HG03442 (cell line): ENCODE measurements around the gene ABRACL.

ENCODE experiments used
- ATAC-seq: cut with Tn5 transposase; IDR thresholded peaks from one replicate; pipeline ENCODE4 v1.9.1; 2021; ENCODE audit warnings: mild to moderate bottlenecking, moderate library complexity; ENCODE audit not compliant: unreplicated experiment

ABRACL gene

DNA sequence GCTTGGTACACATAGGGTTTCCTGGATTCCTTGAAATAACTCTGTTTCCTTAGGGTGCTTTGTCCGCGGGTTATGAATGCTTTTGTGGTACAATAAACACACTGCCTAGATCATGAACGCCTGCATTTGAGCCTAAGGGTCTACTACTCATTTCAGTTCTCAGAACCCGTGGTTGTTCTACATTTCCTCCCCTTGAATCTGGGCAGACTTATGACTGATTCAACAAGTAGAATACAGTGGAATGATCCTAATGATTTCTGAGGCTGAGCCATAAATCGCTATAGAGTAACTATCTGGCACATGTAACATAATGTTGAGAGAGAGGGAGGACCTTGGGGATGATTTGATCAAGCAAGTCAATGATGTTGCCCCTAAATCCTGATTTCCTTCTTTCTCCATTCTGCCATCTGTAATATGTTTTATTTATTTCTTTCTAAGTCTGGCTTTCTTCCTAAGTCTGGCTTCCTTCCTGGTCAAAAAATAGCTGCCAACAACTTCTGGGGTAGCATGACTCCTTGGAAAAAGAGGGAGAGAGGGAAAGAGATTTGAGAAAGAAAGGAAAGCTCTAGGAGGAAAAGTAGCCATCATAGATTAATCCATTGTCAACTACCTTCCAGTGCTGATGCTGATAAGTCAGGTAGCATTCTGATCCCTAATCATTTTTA lies 23.0 kb downstream of the ABRACL start:
- ATAC-seq = no peak

DNA sequence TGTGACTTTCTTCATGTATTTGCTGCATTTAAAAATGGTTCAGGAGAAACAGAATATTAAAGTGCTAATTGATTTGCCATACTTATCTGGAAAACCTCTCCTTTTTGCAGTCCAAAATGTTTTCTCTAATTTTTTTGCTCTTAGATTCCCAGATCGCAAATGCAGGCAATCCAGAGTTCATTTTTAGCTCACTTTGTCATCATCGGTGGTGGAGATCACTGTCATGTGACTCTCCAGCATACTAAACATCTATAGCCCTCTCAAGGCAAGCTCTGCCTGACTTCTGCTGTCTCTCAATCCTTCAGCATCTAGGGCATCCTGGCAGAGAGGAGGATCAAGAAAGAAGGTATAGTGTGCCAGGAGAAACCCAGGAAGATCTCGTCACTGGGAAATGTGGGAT lies 24.8 kb downstream of the ABRACL start:
- no peak for ATAC-seq

DNA sequence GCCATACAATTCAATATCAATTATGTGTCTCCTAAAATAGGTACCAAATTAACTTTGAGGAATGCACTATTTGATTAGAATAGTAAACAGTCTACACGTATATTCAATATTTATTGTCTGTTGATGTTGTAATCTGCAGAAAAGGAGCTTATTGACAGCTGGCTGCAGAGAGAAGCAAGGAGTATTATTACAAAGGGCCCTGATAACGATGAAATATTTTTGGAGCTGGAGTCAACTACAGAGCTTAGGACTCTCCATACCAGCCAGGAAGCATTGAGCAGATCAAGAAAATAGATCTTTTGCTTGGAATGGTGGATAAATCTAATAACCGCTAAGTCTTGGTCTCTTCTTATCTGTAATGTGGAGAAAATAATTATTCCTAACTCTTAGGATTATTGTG lies 25.5 kb downstream of the ABRACL start:
- ATAC-seq = no peak

DNA sequence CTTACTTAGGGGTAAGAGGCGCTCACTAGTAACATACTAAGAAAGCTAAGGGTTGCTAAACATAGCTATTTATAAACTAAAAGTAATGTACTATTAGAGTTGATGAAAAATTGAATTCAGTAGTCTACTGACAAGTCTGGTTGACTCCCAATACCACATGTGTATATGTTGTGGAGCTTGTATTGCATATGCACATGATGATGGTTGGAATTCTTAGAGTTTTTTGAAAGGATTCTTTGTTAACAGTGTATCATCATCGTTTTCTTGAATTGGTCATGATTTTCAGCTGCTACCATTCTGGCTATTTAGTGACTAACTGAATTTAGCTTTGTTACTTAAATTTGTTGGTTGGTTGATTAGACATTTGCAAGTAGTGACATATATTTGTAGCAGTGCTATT lies 27.2 kb downstream of the ABRACL start:
- ATAC-seq = no peak

DNA sequence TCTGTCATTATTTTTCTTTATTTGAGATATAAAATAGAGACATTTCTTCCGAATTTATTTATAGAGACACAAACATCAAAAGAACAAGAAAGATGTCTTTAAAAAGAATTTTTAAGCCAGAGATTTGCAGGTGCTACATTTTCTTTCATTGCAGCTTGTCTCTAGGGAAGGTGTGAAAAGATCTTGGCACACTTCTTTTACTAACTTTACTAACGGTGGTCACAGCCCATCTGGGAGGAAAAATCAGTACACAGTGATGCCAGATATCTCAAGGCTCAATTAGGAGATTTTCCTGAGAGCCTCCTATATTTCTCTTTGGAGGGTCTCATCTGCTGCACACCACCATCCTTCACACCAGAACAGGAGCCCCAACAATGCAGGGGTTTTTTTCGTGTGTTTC lies 29.5 kb downstream of the ABRACL start:
- no peak for ATAC-seq

DNA sequence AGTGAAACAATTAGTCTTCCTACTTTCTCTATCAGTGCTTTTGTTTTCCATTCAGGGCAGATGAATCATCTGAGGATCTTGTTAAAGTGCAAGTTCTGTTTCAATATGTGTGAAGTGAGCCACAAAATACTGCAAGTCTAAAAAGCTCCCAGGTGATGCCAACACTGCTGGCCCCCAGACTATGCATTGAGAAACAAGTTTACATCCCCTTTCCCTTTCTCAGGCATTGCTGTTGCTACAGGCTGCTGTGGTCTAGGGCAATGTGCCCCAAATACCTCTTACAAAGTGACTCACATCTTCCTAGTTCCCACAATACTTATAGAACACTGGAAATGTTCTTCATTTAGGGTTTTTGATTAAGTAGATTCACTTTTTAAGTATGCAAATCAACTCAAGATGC lies 31.8 kb downstream of the ABRACL start:
- no peak for ATAC-seq

DNA sequence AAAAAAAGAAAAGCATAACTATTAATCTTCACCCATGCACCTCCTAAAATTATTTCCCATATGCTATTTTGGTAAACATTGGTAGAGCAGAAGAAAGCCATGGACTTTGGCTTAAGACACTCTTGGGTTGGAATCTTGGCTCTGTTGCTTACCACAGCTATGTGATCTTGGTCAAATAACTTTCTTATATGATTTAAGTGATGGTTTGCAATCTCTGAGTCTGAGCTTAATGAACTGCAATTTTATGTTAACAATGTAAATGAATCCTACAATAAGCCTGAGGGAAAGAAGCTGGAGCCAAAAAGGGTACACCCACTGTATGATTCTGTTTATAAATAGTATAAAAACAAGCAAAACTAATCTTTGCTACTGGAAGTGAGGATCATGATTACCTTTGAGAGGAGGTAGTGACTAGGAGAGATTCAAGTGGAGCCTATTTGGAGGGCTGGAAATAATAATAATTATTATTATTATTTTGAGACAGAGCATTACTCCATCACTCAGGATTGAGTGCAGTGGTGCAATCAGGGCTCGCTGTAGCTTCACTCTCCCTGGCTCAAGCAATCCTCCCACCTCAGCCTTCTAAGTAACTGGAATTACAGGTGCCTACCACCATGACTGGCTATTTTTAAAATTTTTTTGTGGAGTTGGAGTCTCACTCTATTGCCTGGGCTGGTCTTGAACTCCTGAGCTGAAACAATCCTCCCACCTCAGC lies 34.5 kb downstream of the ABRACL start:
- ATAC-seq = no peak

DNA sequence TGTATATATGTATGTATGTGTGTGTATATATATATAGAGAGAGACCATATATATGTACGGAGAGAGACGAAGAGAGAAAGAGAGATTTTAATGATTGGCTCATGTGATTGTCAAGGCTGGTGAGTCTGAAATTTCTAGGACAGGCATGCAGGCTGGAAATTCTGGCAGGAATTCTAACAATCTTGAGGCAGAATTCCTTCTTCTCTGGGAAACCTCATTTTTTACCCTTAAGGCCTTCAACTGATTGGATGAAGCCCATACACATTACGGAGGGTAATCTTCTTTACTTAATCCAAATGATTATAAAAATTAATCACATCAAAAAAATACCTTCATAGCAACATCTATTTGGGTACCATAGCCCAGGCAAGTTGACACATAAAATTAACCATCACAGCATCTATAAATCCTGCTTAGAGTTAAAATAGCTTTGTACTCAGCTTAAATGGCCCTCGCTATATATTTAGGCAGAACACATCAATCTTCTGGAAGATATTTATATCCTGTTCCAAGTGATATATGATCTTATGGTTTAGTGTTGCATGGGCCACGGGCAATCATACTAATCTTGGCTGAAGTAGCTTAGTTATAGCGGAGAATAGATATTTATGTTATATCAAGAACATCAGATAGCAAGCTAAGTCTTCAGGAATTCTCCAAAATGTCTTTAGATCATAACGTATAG lies 36.6 kb downstream of the ABRACL start:
- ATAC-seq = no peak

DNA sequence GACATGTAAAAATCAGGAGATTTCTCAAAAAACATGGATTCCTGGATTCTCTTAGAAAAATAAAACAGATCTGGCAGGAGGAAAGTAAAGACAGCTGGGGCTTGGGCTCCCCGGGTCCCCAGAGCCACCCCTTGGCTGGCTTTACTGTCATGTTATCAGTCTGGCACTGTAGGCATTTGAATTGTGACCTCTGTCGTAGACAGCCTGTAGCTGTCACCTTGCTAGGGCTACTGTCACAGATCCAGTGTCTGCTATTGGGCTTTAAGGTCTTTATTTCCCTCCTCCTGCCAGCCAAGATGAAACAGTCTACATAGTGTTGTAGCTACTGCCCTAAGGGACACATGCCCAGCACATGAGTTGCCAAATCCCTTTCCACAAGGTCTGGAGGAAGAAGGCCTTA lies 37.5 kb downstream of the ABRACL start:
- ATAC-seq = no peak

DNA sequence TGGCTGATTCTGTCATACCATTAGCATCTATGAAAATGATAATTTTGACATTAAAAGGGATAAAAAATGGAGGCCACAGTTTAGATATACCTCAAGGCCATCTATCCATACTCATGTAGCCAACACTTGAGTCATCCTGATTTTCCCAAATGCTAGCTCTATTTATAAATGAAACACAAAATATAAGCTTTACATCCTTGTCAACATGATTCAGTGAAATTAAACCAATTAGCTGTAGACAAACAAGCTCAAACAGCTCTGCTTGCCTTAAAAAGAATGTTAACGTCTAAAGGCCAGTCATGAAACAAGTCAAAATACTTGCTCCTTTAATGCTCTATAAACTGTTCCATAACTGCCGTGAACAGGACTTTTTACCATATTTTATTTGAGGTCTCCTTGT lies 40.3 kb downstream of the ABRACL start:
- no peak for ATAC-seq

DNA sequence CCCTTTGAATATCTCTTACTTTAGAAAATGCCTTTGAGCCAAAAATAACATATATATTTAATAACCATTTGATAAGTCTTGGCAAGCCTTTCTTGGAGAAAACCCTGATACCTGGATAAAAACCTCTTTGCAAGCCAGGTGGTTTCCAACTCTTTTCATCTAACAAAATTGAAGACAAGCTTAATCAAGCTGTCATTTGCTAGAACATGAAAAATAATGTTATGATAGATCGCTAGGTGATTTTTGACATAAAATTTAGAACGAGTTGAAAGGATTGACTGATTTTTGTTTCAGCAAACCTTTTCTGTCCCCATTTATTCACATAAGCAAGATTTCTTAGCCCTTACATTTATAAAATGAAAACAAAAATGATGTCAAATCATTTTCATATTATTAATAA lies 44.6 kb downstream of the ABRACL start:
- ATAC-seq = no peak

DNA sequence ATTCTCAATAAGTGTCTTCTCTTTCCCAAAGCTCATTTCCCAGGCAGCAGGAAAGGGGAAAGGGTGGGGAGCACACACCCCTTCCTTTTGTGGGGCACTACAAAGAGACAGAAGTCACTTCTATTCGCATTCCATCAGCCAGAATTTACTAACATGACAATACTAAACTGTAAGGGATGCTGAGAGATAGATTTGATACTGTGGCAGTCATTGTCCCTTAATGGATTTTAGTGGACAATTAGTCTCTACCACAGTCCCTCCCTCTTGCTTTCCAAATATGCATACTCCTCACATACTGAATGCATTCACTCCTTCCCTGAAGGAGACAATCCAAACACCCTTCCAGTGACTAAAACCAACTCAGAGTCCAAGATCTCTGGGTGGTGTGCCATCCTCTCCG lies 50.5 kb downstream of the ABRACL start:
- no peak for ATAC-seq

DNA sequence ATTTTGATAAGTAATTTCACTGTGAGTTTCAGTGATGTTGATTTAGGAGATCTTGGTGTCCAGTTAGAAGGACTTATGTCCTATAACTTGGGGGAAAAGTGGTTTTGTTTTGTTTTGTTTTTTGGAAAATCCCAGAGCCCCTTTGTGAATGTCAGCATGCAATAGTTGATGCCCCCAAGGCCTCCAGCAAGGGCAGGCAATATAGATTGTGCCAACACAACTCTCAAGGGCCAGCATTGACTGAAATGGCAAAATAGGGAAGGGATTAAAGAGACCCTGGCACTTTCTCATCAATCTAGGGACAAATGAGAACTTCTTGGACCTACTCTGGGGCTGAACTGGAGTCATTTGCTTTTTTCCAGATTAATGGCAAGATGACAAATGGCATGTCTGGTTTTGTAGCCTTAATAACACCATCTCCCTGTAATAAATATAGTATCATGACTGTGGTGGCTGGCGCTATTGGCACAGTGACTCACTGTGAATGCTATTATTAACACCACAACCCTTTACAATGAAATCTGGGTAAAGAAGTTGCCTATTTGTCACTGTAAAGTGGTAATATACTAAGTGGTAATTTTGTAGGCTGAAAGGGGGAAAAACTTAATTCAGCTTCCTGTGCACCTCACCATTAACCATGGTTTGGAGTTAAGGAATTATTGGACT lies 51.8 kb downstream of the ABRACL start:
- ATAC-seq = no peak

DNA sequence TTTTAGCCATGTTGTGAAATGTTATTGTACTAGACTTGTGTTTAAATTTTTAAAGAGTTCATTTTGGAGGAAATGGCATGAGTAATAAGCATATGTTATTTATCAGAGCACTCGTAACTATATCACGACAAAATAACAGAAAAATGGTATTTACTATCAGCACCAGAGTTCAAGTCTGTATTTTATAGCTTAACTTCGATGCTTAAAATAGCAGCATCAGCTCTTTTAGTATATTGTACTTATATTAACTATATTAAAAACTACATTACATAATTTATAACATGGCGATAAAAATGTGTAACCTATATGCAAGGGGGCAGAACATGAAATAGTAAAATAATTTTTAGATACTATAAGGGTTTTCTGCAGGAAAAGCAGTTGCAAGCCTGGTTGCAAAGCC lies 52.9 kb downstream of the ABRACL start:
- ATAC-seq = no peak

DNA sequence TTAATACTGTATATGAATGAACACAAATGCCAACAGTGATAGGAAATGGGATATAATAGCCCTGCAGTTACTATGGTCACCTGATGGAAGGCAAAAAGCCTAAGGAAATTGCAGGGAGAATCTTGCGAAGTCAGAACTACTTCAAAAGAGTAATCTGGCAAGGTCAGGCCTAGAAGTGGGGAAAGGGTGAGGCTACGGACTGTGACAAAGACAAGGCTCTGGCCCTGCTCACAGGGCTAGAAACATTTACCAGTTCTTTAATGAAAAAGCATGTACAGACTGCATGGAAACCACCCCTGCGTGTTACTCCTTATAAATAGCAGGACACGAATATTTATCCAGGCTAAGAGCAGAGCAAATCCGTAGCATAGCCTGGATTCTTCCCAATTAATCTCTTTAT lies 53.8 kb downstream of the ABRACL start:
- ATAC-seq = no peak

DNA sequence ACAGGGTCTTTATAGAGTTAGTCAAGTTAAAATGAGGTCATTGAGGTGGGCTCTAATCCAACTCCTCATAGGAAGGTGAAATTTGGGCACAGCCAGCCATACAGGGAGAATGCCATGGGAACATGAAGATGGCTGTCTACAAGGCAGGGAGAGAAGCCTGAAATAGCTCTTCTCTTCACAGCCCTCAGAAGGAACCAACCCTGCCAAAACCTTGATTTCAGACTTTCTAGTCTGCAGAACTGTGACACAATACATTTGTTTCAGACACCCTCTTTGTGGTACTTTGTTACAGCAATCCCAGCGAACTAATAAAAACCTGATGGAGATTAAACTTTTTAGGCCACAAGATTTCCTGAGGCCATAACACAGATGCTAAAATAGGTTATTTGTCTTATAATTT lies 63.3 kb downstream of the ABRACL start:
- ATAC-seq = no peak
